ENCODE data around the gene GPAM.

- no peak for TF ChIP-seq CTCF (IDR thresholded peaks at IDR 0.05)
- no peak for TF ChIP-seq EP300 (IDR thresholded peaks at IDR 0.05)
- no peak for TF ChIP-seq POLR2AphosphoS5 (IDR thresholded peaks at IDR 0.05)
These were observed 7.0 kb downstream of the GPAM start for GRCh38 chr10:112176543-112176942.
